ENCODE measurements around the gene CFTR. TPM values are rescaled to one million over a fixed set of nuclear protein-coding genes. Genes with fewer than 3 reads are reported as not detected.

CFTR gene
- total and polyA plus RNA-seq, 2 of the 4 experiments (the other 2 are of a cell fraction): 0.18 to 0.21 TPM

- no peak overlapping the region for H2AK9ac ChIP-seq (replicated peaks; ENCODE audit: low read depth, low read length, poor library complexity)
- no peak overlapping the region for H2BK5ac ChIP-seq (ENCODE audit: low read depth, low read length, poor library complexity, severe bottlenecking)
- no peak overlapping the region for H3K23ac ChIP-seq (ENCODE audit: low read depth, low read length)
- no peak overlapping the region for H2BK120ac ChIP-seq (ENCODE audit: low read depth, low read length)
- no peak overlapping the region for H3K27ac ChIP-seq (ENCODE audit: insufficient read depth, low read length)
- no peak overlapping the region for H2BK20ac ChIP-seq (ENCODE audit: low read depth, low read length)
- no peak overlapping the region for H3K14ac ChIP-seq (replicated peaks; ENCODE audit: low read depth, low read length)
- no peak overlapping the region for H3K4me3 ChIP-seq (ENCODE audit: insufficient read depth, low read depth, low read length)
- no peaks in the 10 kb centered on the region for H3K9me3 ChIP-seq (ENCODE audit: control insufficient read depth, insufficient read depth, low read length)
- no peaks in the 10 kb centered on the region for H3K9me1 ChIP-seq (ENCODE audit: insufficient read depth, low read length)
- no peaks in the 10 kb centered on the region for H3K79me1 ChIP-seq (ENCODE audit: low read depth in 1 of 2, low read length in 2 of 2)
- dilution Hi-C loops (cut with HindIII; ENCODE audit: low sequenced_read_pairs, unreplicated experiment): no loop called here
- H2AFZ ChIP-seq (replicated peaks; ENCODE audit: low read length, poor library complexity): no peak overlapping the region
- no peak overlapping the region for H3K18ac ChIP-seq (ENCODE audit: low read depth, low read length)
- no peak overlapping the region for H4K8ac ChIP-seq (ENCODE audit: low read depth in 2 of 2, low read length in 2 of 2)
- no TSS peak for BruUV-seq (replicated peaks)
- H4K5ac ChIP-seq (ENCODE audit: low read depth, low read length): no peak overlapping the region
- no peak overlapping the region for H4K91ac ChIP-seq (ENCODE audit: insufficient read depth, low read depth, low read length)
- no CpG with 5 or more reads among the region's 2 CpGs for WGBS, 2 experiments (ENCODE audit: extremely low coverage in 2 of 2, insufficient read length in 1 of 2)
- ChIA-PET CTCF (no interaction called here), POLR2A (ENCODE audit: unreplicated experiment) (no interaction called here)
- no peak overlapping the region for H3K4ac ChIP-seq (ENCODE audit: low read depth, low read length)
- H3K4me2 ChIP-seq (ENCODE audit: low read depth, low read length): no peak overlapping the region
- H3K27me3 ChIP-seq (ENCODE audit: control insufficient read depth, insufficient read depth, low read length): no peaks in the 10 kb centered on the region
- no peak overlapping the region for H2BK15ac ChIP-seq (ENCODE audit: low read depth, low read length)
- no peak overlapping the region for H3K56ac ChIP-seq (ENCODE audit: extremely low read depth, insufficient read depth, low read length)
- in situ Hi-C loops (cut with MboI; ENCODE audit: low sequenced_read_pairs): no loop called here
- DNase-seq (no peak), ATAC-seq (ENCODE audit: low read depth) (no peak)
- H3K36me3 ChIP-seq (ENCODE audit: control insufficient read depth, insufficient read depth, low read length): no peaks in the 10 kb centered on the region
- TF ChIP-seq MAZ (IDR thresholded peaks at IDR 0.05; ENCODE audit: borderline replicate concordance, low read depth, low read length) (no peak), BHLHE40 (IDR thresholded peaks at IDR 0.05; ENCODE audit: low read depth, low read length) (no peak), CTCF (conservative IDR thresholded peaks at IDR 0.05; ENCODE audit: low read depth, low read length) (no peak), CEBPB (IDR thresholded peaks at IDR 0.05; ENCODE audit: low read depth, low read length) (no peak), RAD21 (IDR thresholded peaks at IDR 0.05; ENCODE audit: low read length) (no peak), RCOR1 (IDR thresholded peaks at IDR 0.05; ENCODE audit: insufficient replicate concordance, low read length) (no peak), SMC3 (IDR thresholded peaks at IDR 0.05; ENCODE audit: low read depth, low read length) (no peak), ELK1 (IDR thresholded peaks at IDR 0.05; ENCODE audit: borderline replicate concordance, low read depth, low read length) (no peak), CHD1 (IDR thresholded peaks at IDR 0.05; ENCODE audit: low read depth, low read length) (no peak), MXI1 (IDR thresholded peaks at IDR 0.05; ENCODE audit: borderline replicate concordance, low read depth, low read length) (no peak), USF2 (IDR thresholded peaks at IDR 0.05; ENCODE audit: low read depth, low read length) (no peak), POLR2A (IDR thresholded peaks at IDR 0.05; ENCODE audit: low read depth, low read length) (no peak), NFE2L2 (IDR thresholded peaks at IDR 0.05; ENCODE audit: low read depth, low read length) (no peak)
- no peak overlapping the region for H2AK5ac ChIP-seq (ENCODE audit: low read depth, low read length)
- H3K9ac ChIP-seq (ENCODE audit: low read depth, low read length): no peak overlapping the region
- intact Hi-C loops (cut with micrococcal nuclease): no loop called here
- H3K4me1 ChIP-seq (ENCODE audit: control insufficient read depth, insufficient read depth, low read length): no peaks in the 10 kb centered on the region
- H4K20me1 ChIP-seq (ENCODE audit: insufficient read depth, low read length): no peaks in the 10 kb centered on the region
Observed at GRCh38 chr7:117564627-117565026, 84.8 kb downstream of the CFTR start.
